Activated CD4-positive, alpha-beta T cell treated with anti-CD3 and anti-CD28 coated beads for 24 hours (primary cell): ENCODE results near the gene LAMA2.
"Not testable (repeated sequence)": the region's sequence is repeated elsewhere in the genome, so short reads cannot be mapped to it uniquely, and the experiment has no call there.

Experiments used
- DNase-seq, 2 donors: peaks; one replicate each; pipeline ENCODE4 v3.0.0-alpha.2; 2020; ENCODE audit warnings: low read depth in 2 of 2

Gene LAMA2

GRCh38 chr6:129120856-129121638, 238.1 kb downstream of the LAMA2 start:
- DNase-seq, result no peak

GRCh38 chr6:129124347-129124746, 241.4 kb downstream of the LAMA2 start:
- DNase-seq, result no peak

- no peak for DNase-seq
These were observed 247.2 kb downstream of the LAMA2 start for GRCh38 chr6:129130106-129130505.

GRCh38 chr6:129130959-129131681, 248.2 kb downstream of the LAMA2 start:
- DNase-seq, result no peak

- DNase-seq, result no peak
These were observed 250.8 kb downstream of the LAMA2 start for GRCh38 chr6:129133770-129134192.

GRCh38 chr6:129134535-129134934, 251.6 kb downstream of the LAMA2 start:
- no peak for DNase-seq

GRCh38 chr6:129135451-129135850, 252.5 kb downstream of the LAMA2 start:
- no peak for DNase-seq

- no peak for DNase-seq
These were observed 253.8 kb downstream of the LAMA2 start for GRCh38 chr6:129136751-129137150.

GRCh38 chr6:129138739-129139405, 255.9 kb downstream of the LAMA2 start:
- no peak for DNase-seq

- no peak for DNase-seq
These were observed 257.6 kb downstream of the LAMA2 start for GRCh38 chr6:129140526-129140925.

- no peak for DNase-seq
These were observed 258.6 kb downstream of the LAMA2 start for GRCh38 chr6:129141499-129141898.

- no peak for DNase-seq
These were observed 264.0 kb downstream of the LAMA2 start for GRCh38 chr6:129146902-129147301.

GRCh38 chr6:129150507-129150906, 267.6 kb downstream of the LAMA2 start:
- DNase-seq, result no peak

GRCh38 chr6:129153257-129153656, 270.3 kb downstream of the LAMA2 start:
- no peak for DNase-seq

- not testable (repeated sequence) for DNase-seq
These were observed 276.3 kb downstream of the LAMA2 start for GRCh38 chr6:129159242-129159641.

GRCh38 chr6:129162605-129163004, 279.7 kb downstream of the LAMA2 start:
- DNase-seq, result no peak

GRCh38 chr6:129163551-129163950, 280.6 kb downstream of the LAMA2 start:
- no peak for DNase-seq

GRCh38 chr6:129164032-129164431, 281.1 kb downstream of the LAMA2 start:
- DNase-seq, result no peak

- DNase-seq, result not testable (repeated sequence)
These were observed 289.5 kb downstream of the LAMA2 start for GRCh38 chr6:129172279-129172995.

GRCh38 chr6:129175066-129175465, 292.1 kb downstream of the LAMA2 start:
- DNase-seq, result no peak

- no peak for DNase-seq
These were observed 294.9 kb downstream of the LAMA2 start for GRCh38 chr6:129177801-129178200.

GRCh38 chr6:129179283-129179682, 296.3 kb downstream of the LAMA2 start:
- no peak for DNase-seq
